NCI-H82 (cell line): ENCODE data around the gene YKT6.

Source experiments
- DNase-seq: peaks from one replicate; lab custom pipeline; 2025; lab: John Stamatoyannopoulos, UW

The YKT6 gene

DNA sequence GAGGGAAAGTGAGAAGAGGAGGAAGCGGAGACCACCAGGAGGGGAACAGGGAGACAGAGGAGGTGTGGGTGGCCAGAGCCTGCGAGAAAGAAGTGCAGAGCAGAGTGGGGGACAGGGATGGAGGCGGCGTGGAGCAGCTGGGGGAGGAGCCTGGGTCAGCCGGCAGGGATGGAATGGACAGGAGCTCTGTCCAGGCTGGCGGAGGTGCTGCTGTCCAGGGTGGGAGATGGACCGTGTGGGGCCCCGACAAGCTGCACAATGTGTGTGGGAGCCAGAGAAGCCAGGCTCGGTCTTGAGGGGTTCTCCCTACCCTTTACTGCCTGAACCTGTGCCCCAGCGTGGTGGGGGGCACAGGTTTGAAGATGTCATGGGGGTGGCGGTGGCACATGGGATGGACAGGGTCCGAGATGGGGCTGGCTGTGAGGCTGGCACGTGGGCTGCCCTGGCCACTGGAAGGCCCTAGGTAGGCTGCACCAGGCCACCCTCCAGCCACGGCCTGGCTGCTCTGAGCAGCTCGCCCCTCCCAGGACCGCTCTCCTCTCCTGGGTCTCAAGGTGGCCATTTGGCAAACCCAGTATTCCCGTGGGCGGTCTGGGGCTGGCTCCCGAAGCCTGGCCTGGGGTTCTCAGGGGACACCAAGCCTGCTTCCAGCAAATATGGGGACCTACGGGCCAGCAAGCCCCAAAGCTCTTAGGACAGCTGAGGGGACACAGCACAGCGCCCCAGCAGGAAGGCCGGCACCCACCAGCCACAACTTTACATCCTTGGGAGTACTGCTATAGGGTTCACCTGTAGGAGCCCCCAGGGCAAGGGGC is 32.3 kb downstream of the YKT6 start:
- DNase-seq, result no peak

DNA sequence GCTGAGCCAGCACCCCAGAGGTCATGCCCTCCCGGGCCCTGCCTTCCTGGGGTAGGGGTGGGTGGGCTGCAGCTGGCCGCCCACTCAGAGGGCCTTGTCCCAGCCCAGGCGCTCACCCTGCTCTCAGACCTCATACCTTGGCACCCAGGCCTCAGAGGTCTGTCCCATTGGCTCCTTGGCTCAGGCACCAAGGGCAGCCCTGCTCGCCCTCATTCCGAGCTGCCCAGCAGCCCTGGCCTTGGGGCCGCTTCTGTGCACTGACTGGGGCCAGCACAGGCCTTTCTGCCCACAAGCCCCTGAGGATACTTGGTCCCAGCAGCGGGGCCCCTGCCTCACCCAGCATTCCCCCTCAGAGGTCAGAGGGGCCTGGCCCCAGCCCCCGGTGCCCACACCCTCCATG is 34.3 kb downstream of the YKT6 start:
- no peak for DNase-seq

DNA sequence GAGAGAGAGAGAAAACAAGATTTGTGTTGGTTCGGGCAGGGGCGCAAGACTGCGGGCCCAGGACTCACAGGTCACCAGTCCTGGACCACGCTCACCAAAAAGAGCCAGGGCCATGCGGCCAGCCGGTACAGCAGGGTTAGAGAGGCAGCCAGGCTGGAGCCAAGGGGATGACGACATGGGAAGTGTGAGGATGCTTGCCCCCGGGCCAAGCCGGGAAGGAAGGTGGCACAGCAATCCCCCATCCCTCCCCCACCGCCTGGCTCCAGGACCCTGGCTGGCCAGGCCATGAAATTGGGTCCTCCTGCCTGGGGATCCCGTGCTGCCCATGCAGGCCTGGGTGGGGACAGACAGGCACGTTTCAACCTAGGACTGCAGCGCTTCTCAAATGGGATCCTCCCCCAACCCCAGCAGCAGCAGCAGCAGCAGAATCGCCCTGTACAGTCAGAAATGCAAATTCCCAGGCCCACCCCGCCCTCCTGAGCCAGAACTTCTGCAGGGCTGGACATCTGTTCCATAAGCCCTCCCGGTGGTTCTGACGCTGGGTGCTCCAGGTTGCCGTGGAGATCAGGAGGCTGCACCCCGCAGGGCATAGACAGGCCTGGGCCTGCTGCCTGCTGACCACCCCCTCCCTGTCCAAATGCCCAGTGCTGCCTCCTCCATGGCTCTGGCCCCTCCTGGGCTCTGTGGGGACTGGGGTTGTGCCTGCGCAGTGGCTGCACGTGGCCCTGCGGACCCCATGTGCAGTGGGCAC is 35.0 kb downstream of the YKT6 start:
- peak; percentile 66 for DNase-seq

DNA sequence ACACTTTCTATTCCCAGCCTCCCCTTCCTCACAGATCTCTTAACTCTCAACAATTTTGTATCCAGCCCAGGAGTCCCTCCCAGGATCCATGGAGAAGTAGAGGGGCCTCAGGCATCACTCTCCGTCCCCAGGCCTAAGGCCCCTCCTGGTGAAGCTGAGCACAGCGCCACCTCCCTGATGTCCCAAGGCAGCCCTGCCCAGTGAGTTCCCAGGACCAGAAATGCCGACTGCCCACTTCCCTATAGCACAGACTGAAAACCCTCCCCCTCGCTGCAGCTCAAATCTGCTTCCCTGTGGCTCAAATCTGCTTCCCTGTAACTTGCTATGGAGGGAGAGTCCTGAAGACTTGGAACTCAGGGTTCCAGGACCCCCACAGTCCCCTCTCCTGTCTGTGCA is 35.6 kb downstream of the YKT6 start:
- DNase-seq, result peak; percentile 51

DNA sequence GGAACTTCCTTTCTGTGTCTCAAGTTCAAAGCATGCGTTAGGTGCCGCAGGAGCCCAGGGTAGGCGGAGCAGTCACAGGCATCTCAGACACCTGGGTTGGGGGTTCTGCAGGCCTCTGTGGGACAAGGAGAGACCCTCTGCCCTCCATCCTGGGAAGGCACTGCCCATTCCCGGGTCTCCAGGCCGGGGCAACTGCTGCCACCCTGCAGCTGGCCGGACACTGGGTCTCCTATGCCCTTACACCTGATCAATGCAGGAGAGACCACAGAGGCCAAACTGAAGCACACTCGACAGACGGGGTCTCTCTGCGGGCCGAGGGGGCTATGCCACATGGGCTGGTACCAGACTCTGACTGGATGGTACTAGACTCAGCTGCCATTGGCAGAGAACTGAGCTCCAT is 36.9 kb downstream of the YKT6 start:
- no peak for DNase-seq

DNA sequence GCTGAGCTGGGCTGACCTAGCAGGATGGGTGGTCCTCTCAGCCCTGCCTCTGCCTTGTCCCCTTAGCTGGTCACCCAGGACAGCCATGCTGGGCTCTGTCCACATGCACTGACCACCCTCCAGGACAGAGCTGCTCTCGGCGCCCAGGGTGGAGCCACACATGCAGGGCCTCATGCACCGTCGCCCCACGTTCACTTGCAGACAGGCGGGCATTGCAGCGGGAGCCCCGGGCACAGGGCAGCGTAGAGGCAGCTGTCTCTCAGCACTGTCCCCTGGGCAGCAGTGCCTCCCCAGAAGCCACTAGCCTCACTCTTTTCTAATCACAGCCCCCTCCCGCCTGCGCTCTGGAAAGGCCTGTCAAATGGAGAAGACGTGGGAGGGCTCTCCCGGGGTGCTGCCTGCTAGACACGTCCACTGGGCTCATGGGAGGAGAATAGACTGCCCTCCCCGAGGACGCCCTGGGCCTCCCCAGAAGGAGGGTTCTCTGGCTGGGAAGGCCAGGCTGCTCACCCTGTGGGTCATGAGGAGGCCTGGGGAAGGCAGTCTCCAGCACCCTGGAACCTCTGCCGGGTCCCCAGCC is 37.4 kb downstream of the YKT6 start:
- DNase-seq, result no peak

DNA sequence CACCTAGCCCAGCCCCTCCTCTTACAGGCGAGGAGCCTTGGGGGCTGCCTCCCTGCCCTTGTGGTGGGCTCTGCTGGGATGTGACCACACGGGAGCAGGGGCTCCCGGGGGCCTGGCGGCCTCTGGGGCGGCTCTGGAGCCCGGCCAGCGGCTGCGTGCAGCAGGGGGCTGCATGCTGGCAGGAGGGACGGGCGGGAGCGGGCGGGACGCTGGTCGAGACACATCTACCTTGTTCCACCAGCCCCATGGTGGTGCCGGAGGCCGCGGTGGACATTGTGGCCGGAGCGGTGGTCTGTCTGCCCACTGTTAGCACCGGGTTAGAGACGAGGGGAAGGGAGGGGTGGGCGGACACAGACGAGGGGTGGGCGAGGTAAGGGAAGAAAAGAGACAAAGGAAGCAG is 38.6 kb downstream of the YKT6 start:
- no peak for DNase-seq

DNA sequence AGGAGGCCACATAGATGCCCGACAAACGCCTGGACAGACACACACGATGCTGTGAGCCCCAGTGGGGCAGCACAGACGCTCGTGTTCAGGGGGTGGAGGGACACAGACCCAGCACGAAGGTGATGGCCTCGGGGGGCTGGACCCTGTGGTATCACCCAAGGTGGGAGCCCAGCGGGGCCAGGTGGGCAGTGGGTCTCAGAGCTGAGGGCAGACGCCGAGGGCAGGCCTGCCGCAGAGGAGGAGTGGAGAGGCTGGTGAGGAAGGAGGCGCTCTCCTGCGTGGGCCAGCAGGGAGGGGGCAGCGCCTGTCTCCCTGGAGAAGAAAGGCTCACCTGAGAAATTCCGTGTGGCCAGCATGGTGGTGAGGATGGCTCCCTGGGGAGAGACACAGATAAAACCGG is 39.6 kb downstream of the YKT6 start:
- DNase-seq, result no peak

DNA sequence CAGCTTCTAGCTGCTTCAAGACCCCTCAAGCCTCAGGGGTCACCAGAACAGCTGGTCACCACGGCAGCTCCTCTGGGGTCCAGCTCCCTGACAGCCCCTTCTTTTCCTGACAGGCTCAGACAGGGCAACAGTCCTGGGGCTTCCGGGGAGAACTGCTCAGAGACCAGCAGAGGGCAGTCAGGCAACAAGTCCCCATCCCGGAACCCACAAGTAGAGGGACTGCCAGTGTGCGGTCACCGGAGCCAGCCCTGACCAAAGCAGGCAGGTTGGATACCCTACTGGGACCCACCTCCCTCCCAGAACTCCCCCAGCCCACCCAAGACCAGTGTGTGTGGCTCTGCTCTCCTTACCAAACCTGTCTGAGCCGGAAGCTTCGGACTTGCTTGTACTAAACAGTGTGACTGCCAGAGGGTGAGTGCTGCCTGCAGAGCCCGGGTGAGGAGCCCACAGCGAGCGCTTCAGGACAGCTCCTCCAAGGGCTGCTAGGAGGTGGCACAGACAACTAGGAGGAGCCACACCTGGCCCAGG is 40.3 kb downstream of the YKT6 start:
- DNase-seq, result peak; percentile 94

DNA sequence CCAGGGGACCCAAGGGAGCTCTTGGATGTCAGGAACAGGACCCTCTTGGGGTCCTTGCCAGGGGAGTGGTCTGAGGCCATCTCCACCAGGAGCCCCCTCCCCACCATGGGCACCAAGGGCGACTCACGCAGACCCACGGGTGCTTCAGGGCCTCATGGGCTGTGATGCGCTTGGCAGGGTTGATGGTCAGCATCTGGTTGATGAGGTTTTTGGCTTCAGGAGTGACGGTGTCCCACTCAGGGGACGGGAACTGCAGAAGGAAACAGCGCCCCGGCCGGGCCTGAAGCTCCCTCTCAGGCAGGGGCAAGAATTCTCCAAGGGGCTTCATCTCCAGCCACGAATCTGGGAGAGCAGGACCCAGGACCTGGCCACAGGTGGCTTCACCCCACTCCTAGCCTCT is 41.3 kb downstream of the YKT6 start:
- DNase-seq, result no peak

DNA sequence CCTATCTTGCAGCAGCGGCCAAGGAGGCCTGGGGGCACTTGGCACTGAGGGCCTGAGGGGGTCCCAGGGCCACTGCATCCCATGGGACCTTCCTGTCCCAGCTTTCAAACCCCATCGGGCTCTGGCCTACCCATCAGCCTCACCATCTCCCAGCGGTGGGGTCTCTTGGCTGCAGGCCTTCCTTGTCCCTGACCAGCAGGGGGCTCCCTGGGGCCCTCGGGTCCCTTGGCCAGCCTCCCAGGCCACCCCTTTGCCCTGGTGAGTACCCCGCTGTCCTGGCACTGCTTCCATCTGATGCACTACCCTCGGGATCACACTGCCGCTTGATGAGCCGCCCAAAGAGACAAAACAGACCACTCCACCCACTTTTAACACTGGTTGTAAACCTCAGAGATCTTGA is 43.5 kb downstream of the YKT6 start:
- peak; percentile 69 for DNase-seq

DNA sequence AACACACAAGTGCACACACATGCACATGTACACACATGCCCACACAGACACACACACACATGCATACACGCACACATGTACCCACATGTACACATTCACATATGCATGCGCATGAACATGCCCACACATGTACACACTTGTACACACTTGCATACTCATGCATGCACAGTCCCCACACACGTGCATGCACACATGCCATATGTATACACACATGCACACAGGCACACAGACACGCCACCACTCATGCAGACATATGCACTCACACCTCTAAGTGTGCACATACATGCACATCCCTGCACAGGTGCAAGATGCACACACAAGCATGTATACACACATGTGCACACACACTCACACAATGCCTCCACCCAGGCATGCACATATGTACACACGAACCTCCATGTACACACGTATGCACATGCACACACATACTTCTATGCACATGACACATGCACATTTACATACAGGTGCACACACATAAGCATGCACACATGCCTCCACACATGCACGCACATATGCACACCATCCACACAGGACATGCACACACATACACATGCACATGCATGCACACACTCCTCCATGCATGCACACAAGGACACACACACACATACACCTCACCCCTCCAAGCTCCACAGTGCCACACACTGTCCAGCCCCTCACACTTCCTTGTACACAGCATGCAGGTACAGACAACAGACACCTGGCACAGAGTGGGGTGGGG is 45.8 kb downstream of the YKT6 start:
- DNase-seq, result no peak

DNA sequence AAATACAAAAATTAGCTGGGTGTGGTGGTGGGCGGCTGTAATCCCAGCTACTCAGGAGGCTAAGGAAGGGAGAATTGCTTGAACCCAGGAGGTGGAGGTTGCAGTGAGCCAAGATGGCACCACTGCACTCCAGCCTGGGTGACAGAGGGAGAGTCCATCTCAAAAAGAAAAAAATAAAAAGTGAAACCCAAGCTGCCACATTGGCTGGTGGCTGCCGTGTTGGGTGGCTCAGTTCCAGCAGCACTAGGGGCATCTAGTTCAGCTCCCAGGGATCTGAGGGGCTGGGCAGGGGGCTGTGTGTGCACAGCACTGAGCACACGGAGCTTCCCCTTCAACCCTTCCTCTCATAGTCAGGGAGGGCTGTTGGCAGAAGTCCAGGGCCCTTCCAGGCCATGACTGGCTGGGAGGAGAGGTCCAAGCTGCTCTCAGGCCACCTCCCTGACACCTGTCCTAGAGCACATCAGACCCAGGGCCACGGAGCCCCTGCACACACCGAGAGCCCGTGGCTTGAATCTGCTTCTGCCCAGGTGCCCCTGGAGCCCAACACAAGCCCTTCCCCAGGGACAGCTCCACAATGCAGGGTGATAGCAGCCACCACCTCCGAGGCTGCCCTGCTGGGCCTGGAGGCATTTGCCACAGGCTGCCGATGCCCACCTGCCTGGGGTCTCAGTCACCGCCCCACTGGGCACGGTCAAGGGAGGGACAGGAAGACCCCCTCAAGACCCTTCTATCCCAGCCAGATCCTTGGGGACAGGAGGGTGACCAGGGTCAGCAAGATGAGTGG is 47.3 kb downstream of the YKT6 start:
- no peak for DNase-seq

DNA sequence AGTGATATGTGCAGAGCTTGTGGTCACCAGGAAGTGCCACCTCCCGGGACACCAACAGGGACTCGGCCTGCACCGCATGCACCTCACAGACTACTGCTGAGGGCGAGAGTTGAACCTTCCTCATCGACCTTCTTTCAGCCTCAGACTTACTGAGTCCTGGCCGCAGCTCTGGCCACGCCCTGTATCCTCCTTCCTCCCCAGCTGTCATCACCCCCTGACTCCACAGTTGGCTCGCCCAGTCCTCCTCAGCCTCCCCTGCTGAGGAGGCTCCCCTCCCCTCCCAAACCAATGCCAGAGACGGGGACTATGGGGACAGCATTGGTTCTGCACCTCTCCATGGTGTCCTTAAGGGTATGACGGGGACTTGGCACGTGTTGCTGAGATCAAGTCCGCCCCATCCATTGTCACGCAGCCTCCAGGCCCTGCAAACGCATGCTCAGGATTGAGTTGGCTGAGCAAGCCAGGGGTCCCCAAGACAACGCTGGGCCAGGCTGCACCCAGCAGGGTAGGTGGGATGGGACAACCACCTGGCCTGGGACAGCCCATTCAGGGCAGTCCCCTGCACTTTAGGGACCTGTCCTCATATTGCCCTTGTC is 49.0 kb downstream of the YKT6 start:
- DNase-seq, result no peak

DNA sequence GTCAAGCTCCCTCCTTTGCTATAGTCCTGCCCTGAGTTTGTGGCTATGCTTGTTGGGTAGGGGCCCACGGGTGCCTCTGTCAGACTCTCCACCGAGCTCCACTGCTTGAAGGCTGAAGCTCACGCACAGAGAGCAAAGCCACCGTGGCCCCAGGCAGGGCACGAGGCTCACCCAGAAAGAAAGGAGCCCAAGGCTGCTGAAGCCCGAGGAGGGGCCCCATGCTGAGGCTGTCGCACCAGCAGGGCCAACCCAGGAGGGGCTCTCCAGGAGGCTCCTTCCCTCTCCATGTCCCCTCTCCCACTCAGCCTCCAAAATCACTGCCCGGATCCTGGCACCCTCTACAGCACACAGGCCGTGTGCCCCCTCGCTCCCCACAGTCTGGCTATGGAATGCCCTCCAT is 50.5 kb downstream of the YKT6 start:
- DNase-seq, result no peak

DNA sequence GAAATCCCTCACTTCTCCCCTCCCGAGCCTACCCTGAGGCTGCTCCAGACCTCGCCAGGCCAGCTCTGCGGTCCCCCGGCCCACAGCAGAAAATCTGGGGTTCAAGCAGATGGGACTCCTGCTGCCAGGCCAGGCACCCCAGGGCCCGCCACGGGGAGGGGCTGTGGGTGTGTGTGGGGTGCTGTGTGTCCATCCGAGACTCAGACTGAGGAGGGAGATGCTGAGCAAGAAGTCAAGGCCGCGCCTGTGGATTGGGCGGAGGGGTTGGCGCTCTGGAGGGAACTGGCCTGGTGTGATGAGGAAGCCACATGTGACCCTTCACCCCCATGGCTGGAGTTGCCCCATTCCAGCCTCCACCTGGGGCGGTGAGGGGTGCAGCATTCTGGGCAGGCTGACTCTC is 51.1 kb downstream of the YKT6 start:
- no peak for DNase-seq

DNA sequence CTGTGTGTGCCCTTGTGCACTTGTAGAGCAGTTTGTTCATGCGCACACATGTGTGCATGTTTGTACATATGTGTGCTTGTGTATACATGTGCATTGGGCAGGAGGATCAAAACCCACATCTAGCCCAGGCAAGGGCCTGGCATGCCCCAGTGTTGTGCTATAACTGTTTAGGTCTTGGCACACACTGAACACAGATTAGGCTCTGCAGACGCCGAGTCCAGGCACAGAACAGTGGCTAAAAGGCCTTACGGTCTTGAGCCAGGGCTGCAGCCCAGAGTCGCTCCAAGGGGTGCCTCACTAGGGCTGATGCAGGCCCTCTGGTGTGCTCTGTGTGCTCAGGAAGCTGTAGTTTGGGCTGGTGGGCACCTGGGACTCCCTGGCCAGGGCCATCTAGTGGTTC is 55.7 kb downstream of the YKT6 start:
- DNase-seq, result no peak

DNA sequence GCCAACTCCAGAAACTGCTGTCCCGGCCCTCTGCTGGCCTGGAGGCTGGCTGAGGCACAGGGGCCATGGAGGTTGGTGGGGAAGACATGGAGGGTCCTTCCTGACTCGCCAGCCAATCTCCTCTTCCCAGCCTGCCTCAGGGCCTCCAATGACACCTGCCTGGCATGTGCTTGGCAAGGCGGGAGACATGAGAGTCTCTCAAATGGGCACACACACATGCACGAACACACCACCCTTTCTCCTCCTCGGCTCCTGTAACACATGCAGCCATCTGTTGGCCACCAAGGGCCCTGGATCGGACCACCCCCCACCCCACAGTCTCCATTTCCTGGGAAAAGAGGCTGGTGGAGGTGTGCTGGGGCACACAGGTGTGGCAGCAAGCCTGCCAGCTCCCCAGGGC is 56.4 kb downstream of the YKT6 start:
- no peak for DNase-seq

DNA sequence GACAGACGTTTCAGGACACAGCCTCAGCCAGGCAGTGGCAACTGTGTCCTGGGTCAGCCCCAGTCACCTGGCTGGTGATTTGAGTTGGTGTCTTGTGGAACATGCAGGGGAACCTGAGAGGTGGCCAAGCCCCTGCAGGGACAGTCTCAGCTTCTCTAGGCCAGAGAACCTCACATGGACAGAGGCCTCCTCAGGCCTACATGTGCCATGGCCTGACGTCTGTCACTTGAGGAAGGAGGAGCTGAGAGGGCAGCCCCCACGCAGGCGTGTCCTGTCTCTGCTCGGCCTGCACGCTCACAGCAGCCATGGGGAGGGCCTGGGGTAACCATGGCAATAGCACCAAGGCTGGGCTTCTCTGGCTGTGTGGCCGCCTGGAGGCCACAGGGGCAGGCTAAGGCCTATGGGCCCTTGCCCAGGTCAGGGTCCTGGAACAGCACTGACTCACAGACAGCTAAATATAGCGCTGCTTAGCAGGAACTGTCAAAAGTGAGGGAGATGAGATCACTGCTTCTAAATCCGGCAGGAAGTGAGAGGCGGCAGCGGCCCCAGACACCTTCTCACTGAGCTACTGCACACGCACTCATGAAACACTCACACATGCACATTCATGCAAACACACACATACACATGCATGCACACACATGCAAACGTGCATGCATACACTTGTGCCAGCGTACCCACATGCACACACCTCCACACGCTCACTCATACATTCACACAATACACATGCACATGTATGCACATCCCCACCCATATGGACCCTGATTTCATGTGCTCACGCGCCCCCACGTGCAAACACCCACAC is 57.0 kb downstream of the YKT6 start:
- peak; percentile 45 for DNase-seq

DNA sequence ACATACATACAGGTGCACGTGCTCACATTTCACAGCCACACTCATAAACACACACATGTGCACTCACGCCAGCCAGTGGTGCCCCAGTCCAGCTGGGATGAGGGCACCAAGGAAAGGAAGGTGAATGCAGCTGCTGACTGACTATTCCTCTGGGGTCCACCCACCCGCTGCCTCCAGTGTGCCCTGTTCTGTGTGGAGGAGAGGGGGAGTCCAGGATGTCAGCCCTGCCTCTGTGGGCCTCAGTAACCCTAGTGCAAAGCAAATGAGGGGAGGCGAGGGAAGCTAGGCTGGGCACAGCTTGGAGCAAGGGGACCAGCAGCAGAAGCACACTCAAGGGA is 57.6 kb downstream of the YKT6 start:
- no peak for DNase-seq
